Measurements from ENCODE around the gene RNF39.

GRCh38 chr6:30103872-30104179 lies 28.3 kb upstream of the RNF39 start:
- TF ChIP-seq, protein P1, sequence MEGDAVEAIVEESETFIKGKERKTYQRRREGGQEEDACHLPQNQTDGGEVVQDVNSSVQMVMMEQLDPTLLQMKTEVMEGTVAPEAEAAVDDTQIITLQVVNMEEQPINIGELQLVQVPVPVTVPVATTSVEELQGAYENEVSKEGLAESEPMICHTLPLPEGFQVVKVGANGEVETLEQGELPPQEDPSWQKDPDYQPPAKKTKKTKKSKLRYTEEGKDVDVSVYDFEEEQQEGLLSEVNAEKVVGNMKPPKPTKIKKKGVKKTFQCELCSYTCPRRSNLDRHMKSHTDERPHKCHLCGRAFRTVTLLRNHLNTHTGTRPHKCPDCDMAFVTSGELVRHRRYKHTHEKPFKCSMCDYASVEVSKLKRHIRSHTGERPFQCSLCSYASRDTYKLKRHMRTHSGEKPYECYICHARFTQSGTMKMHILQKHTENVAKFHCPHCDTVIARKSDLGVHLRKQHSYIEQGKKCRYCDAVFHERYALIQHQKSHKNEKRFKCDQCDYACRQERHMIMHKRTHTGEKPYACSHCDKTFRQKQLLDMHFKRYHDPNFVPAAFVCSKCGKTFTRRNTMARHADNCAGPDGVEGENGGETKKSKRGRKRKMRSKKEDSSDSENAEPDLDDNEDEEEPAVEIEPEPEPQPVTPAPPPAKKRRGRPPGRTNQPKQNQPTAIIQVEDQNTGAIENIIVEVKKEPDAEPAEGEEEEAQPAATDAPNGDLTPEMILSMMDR (IDR thresholded peaks at IDR 0.05), result no peak
- TF ChIP-seq POLR2A (IDR thresholded peaks at IDR 0.05), result no peak
